ENCODE measurements around the gene PRPH. TPM values are rescaled to one million over a fixed set of nuclear protein-coding genes. Genes with fewer than 3 reads are reported as not detected.

Gene PRPH
- total and polyA plus RNA-seq, 2 of the 4 experiments (the other 2 are of a cell fraction), result not detected

DNA sequence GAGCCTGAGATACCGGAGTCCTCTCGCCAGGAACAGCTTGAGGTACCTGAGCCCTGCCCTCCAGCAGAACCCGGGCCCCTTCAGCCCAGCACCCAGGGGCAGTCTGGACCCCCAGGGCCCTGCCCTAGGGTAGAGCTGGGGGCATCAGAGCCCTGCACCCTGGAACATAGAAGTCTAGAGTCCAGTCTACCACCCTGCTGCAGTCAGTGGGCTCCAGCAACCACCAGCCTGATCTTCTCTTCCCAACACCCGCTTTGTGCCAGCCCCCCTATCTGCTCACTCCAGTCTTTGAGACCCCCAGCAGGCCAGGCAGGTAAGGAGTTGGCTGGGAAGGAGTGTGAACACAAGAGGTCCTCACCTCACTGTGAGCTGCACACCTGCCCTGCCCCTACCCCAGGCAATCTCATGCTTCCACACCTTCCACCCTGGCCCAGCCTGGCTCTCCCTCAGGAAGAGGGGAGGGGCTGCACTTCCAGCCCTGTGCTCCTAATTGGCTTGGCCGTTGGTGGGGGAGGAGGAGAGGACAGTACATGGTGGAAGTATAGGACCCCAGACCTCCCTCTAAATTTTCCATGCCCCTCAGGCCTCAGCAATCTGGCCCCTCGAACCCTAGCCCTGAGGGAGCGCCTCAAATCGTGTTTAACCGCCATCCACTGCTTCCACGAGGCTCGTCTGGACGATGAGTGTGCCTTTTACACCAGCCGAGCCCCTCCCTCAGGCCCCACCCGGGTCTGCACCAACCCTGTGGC lies 35.9 kb downstream of the PRPH start:
- H3K56ac ChIP-seq (ENCODE audit: extremely low read depth, insufficient read depth, low read length), result no peak overlapping the region
- intact Hi-C loops (cut with micrococcal nuclease), result loop anchor here (1.0 to 2.0 kb wide), 2 partner anchors 183 to 250 kb away; no protein-coding TSS in a partner anchor
- ATAC-seq (ENCODE audit: low read depth), result no peak; the same call in 1 of the 2 replicates
- H3K9me1 ChIP-seq (ENCODE audit: insufficient read depth, low read length), result no peaks in the 10 kb centered on the region
- H4K20me1 ChIP-seq (ENCODE audit: insufficient read depth, low read length), result no peaks in the 10 kb centered on the region
- H3K36me3 ChIP-seq (ENCODE audit: control insufficient read depth, insufficient read depth, low read length), result peaks cover 6% of the 10 kb centered on the region
- H4K8ac ChIP-seq (ENCODE audit: low read depth in 2 of 2, low read length in 2 of 2), result no peak overlapping the region
- H3K27me3 ChIP-seq (ENCODE audit: control insufficient read depth, insufficient read depth, low read length), result peaks cover 16% of the 10 kb centered on the region
- H3K14ac ChIP-seq (replicated peaks; ENCODE audit: low read depth, low read length), result no peak overlapping the region
- H3K4me3 ChIP-seq (ENCODE audit: insufficient read depth, low read depth, low read length), result no peak overlapping the region
- no peak overlapping the region for H4K91ac ChIP-seq (ENCODE audit: insufficient read depth, low read depth, low read length)
- 0 out of 2 replicates have a peak overlapping the region, but pooled peaks have one; percentile 21 for H2AK5ac ChIP-seq (ENCODE audit: low read depth, low read length)
- TF ChIP-seq RFX5 (IDR thresholded peaks at IDR 0.05; ENCODE audit: low read depth, low read length) (no peak), POLR2A (IDR thresholded peaks at IDR 0.05; ENCODE audit: low read depth, low read length) (no peak), CHD1 (IDR thresholded peaks at IDR 0.05; ENCODE audit: low read depth, low read length) (no peak)
- TF ChIP-seq, protein P1, sequence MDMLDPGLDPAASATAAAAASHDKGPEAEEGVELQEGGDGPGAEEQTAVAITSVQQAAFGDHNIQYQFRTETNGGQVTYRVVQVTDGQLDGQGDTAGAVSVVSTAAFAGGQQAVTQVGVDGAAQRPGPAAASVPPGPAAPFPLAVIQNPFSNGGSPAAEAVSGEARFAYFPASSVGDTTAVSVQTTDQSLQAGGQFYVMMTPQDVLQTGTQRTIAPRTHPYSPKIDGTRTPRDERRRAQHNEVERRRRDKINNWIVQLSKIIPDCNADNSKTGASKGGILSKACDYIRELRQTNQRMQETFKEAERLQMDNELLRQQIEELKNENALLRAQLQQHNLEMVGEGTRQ (IDR thresholded peaks at IDR 0.05; ENCODE audit: low read depth, low read length), result no peak
- no peak overlapping the region for H4K5ac ChIP-seq (ENCODE audit: low read depth, low read length)
- no peak overlapping the region for H2BK120ac ChIP-seq (ENCODE audit: low read depth, low read length)
- no peak overlapping the region for H2BK5ac ChIP-seq (ENCODE audit: low read depth, low read length, poor library complexity, severe bottlenecking)
- in situ Hi-C loops (cut with MboI; ENCODE audit: low sequenced_read_pairs), result no loop called here
- H3K9me3 ChIP-seq (ENCODE audit: control insufficient read depth, insufficient read depth, low read length), result no peaks in the 10 kb centered on the region
- H2BK20ac ChIP-seq (ENCODE audit: low read depth, low read length), result no peak overlapping the region
- H2AK9ac ChIP-seq (replicated peaks; ENCODE audit: low read depth, low read length, poor library complexity), result peak overlapping the region; percentile 84
- ChIA-PET CTCF (interaction anchor here (0.6 to 3.6 kb wide), 20 partner anchors 8 to 295 kb away, joined by 3 to 25 read pairs (median 4); partner anchors contain the start of genes DNAJC22 and TROAP), POLR2A (ENCODE audit: unreplicated experiment) (no interaction called here)
- no peak overlapping the region for H3K18ac ChIP-seq (ENCODE audit: low read depth, low read length)
- H3K4me1 ChIP-seq (ENCODE audit: control insufficient read depth, insufficient read depth, low read length), result no peaks in the 10 kb centered on the region
- dilution Hi-C loops (cut with HindIII; ENCODE audit: low sequenced_read_pairs, unreplicated experiment), result no loop called here
- DNase-seq, result no peak
- peaks cover 0 to 14% of the 10 kb centered on the region in 2 experiments; a peak in 1 of 4 replicates for H3K79me1 ChIP-seq (ENCODE audit: low read depth in 1 of 2, low read length in 2 of 2)
- no peak overlapping the region for H3K4me2 ChIP-seq (ENCODE audit: low read depth, low read length)
- H2AFZ ChIP-seq (replicated peaks; ENCODE audit: low read length, poor library complexity), result peak overlapping the region; percentile 82
- no peak overlapping the region for H3K9ac ChIP-seq (ENCODE audit: low read depth, low read length)
- WGBS, 2 experiments (ENCODE audit: extremely low coverage in 2 of 2, insufficient read length in 1 of 2), result 100% methylated on average over 2 of the region's 14 CpGs; no CpG with 5 or more reads in 1 of the 2 experiments
- no peak overlapping the region for H3K23ac ChIP-seq (ENCODE audit: low read depth, low read length)
- no peak overlapping the region for H2BK15ac ChIP-seq (ENCODE audit: low read depth, low read length)
- BruUV-seq (replicated peaks), result no TSS peak
- no peak overlapping the region for H3K27ac ChIP-seq (ENCODE audit: insufficient read depth, low read length)
- H3K4ac ChIP-seq (ENCODE audit: low read depth, low read length), result no peak overlapping the region
